ENCODE measurements around the gene TWSG1.

DNA sequence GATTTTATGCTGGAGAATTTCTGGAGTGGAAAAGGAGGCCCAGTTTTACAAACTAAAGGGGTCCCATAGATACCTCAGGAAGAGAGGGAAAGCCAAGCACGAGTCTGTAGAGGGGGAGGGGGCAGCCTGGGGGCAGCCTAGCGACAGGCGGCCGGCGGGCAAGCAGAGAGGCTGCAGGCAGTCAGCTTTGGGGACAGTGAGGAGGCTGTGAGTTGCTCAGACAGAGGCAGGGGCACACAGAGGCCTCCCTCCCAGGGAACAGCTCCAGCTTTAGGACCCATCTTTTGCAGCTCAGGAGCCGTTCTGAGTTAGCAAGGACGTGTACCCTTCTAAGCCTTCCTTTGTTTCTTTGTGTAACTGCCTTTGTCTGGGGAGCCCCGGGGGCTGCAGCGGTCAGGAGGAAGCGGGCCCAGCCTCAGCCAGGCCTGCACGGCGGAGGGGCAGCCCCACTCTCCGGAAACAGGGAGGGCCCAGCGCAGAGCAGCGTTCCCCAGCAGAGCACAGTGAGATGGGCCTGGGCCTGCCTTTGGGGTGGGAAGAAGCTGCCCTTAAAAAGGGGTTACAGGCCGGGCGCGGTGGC is 99.6 kb downstream of the TWSG1 start:
- no peak for TF ChIP-seq POLR2A (IDR thresholded peaks at IDR 0.05)
- TF ChIP-seq, protein P1, sequence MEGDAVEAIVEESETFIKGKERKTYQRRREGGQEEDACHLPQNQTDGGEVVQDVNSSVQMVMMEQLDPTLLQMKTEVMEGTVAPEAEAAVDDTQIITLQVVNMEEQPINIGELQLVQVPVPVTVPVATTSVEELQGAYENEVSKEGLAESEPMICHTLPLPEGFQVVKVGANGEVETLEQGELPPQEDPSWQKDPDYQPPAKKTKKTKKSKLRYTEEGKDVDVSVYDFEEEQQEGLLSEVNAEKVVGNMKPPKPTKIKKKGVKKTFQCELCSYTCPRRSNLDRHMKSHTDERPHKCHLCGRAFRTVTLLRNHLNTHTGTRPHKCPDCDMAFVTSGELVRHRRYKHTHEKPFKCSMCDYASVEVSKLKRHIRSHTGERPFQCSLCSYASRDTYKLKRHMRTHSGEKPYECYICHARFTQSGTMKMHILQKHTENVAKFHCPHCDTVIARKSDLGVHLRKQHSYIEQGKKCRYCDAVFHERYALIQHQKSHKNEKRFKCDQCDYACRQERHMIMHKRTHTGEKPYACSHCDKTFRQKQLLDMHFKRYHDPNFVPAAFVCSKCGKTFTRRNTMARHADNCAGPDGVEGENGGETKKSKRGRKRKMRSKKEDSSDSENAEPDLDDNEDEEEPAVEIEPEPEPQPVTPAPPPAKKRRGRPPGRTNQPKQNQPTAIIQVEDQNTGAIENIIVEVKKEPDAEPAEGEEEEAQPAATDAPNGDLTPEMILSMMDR (IDR thresholded peaks at IDR 0.05) = no peak

Data from esophagus squamous epithelium (tissue), 4 donors.